HT-29 (cell line): Measurements from ENCODE around the gene ABHD16B. TPM values are rescaled to one million over a fixed set of nuclear protein-coding genes. Genes with fewer than 3 reads are reported as not detected.
"Not testable (repeated sequence)": the region's sequence is repeated elsewhere in the genome, so short reads cannot be mapped to it uniquely, and the experiment has no call there.

Experiments used
- DNase-seq: peaks from one replicate; pipeline ENCODE4 v3.0.0-alpha.2; 2015; ENCODE audit warnings: low spot score
- total RNA-seq: library from RNA; depleted of rRNA; stranded (reverse); fragments of >200 nt; shearing (Covaris generic); gene quantifications from 2 replicates; pipeline ENCODE4 v1.2.3, GENCODE V29; 2014

Gene ABHD16B
- total RNA-seq, 1 experiment from 2014 or later = not detected

- DNase-seq = no peak
These were observed 16.6 kb downstream of the ABHD16B start for GRCh38 chr20:63877755-63878470.

- DNase-seq = no peak
These were observed 17.8 kb downstream of the ABHD16B start for GRCh38 chr20:63878899-63879663.

- DNase-seq = not testable (repeated sequence)
These were observed 19.6 kb downstream of the ABHD16B start for GRCh38 chr20:63880901-63881300.

- no peak for DNase-seq
These were observed 20.3 kb downstream of the ABHD16B start for GRCh38 chr20:63881451-63882226.

- DNase-seq = no peak
These were observed 21.2 kb downstream of the ABHD16B start for GRCh38 chr20:63882257-63883200.

- DNase-seq = no peak
These were observed 21.9 kb downstream of the ABHD16B start for GRCh38 chr20:63883201-63883593.

- no peak for DNase-seq
These were observed 23.4 kb downstream of the ABHD16B start for GRCh38 chr20:63884506-63885263.

- DNase-seq = no peak
These were observed 24.2 kb downstream of the ABHD16B start for GRCh38 chr20:63885264-63886053.

- DNase-seq = no peak
These were observed 24.7 kb downstream of the ABHD16B start for GRCh38 chr20:63886054-63886419.

- DNase-seq = no peak
These were observed 25.6 kb downstream of the ABHD16B start for GRCh38 chr20:63886921-63887320.

GRCh38 chr20:63889241-63890200 lies 28.2 kb downstream of the ABHD16B start:
- no peak for DNase-seq

- no peak for DNase-seq
These were observed 28.9 kb downstream of the ABHD16B start for GRCh38 chr20:63890201-63890576.

- DNase-seq = no peak
These were observed 29.3 kb downstream of the ABHD16B start for GRCh38 chr20:63890616-63891015.

- DNase-seq = no peak
These were observed 30.0 kb downstream of the ABHD16B start for GRCh38 chr20:63891061-63892002.

- DNase-seq = no peak
These were observed 31.1 kb downstream of the ABHD16B start for GRCh38 chr20:63892402-63892801.

- DNase-seq = no peak
These were observed 32.7 kb downstream of the ABHD16B start for GRCh38 chr20:63893999-63894357.
